NB4 (cell line): ENCODE results near the gene ZNF827.

Source experiments
- POLR2A ChIP-seq: IDR thresholded peaks from 2 replicates; pipeline ENCODE4 v1.6.1; 2011; ENCODE audit warnings: mild to moderate bottlenecking; ENCODE audit not compliant: insufficient read length; ENCODE audit errors: extremely low read depth
- TF ChIP-seq, protein P1 (sequence below): IDR thresholded peaks from one replicate; pipeline ENCODE4 v1.5.1; 2012; ENCODE audit warnings: low read depth, low read length

- TF ChIP-seq, protein P1, sequence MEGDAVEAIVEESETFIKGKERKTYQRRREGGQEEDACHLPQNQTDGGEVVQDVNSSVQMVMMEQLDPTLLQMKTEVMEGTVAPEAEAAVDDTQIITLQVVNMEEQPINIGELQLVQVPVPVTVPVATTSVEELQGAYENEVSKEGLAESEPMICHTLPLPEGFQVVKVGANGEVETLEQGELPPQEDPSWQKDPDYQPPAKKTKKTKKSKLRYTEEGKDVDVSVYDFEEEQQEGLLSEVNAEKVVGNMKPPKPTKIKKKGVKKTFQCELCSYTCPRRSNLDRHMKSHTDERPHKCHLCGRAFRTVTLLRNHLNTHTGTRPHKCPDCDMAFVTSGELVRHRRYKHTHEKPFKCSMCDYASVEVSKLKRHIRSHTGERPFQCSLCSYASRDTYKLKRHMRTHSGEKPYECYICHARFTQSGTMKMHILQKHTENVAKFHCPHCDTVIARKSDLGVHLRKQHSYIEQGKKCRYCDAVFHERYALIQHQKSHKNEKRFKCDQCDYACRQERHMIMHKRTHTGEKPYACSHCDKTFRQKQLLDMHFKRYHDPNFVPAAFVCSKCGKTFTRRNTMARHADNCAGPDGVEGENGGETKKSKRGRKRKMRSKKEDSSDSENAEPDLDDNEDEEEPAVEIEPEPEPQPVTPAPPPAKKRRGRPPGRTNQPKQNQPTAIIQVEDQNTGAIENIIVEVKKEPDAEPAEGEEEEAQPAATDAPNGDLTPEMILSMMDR, result no peak
- no peak for TF ChIP-seq POLR2A
Observed at GRCh38 chr4:145880355-145880960, 58.2 kb downstream of the ZNF827 start.
